ENCODE data around the gene CNOT4. TPM values are rescaled to one million over a fixed set of nuclear protein-coding genes. Genes with fewer than 3 reads are reported as not detected.

The CNOT4 gene
- total and polyA plus RNA-seq, 2 of the 13 experiments (the other 11 are each of a cell fraction or from before 2014, with no cell fraction given), result 7.4 to 8.4 TPM

- no peak for TF ChIP-seq ZSCAN5A (CRISPR knock-in tag; IDR thresholded peaks at IDR 0.05; ENCODE audit: borderline replicate concordance)
- no peak for TF ChIP-seq ZSCAN9 (CRISPR knock-in tag; IDR thresholded peaks at IDR 0.05; ENCODE audit: borderline replicate concordance)
- no peak for TF ChIP-seq ZSCAN29 (CRISPR knock-in tag; conservative IDR thresholded peaks at IDR 0.05)
- no peak for TF ChIP-seq PTBP1 (IDR thresholded peaks at IDR 0.05; ENCODE audit: low read depth, low read length, poor library complexity, severe bottlenecking)
- TF ChIP-seq PRDM4 (CRISPR knock-in tag; IDR thresholded peaks at IDR 0.05; ENCODE audit: borderline replicate concordance), result no peak
- no peak for TF ChIP-seq THAP9 (CRISPR knock-in tag; IDR thresholded peaks at IDR 0.05; ENCODE audit: borderline replicate concordance)
- no peak for TF ChIP-seq FOXO1 (CRISPR knock-in tag; IDR thresholded peaks at IDR 0.05)
Observed at GRCh38 chr7:135352285-135352684, 157.6 kb downstream of the CNOT4 start (continued).

Data from HepG2 (cell line).